Erythroblast (primary cell): Measurements from ENCODE around the gene PRSS37.
"Not testable (repeated sequence)": the region's sequence is repeated elsewhere in the genome, so short reads cannot be mapped to it uniquely, and the experiment has no call there.

Source experiments
- DNase-seq, 2 experiments: peaks; one replicate each; lab custom pipeline; 2025; lab: John Stamatoyannopoulos, UW
- GATA1 ChIP-seq: IDR thresholded peaks from 2 replicates; pipeline ENCODE4 v1.6.1; 2011; ENCODE audit warnings: low read depth, mild to moderate bottlenecking, control low read depth, low read length, moderate library complexity
- POLR2A ChIP-seq: IDR thresholded peaks from 2 replicates; pipeline ENCODE4 v1.6.1; 2011; ENCODE audit warnings: mild to moderate bottlenecking, low read length

PRSS37 gene

GRCh38 chr7:141842904-141843303, 1.6 kb upstream of the PRSS37 start:
- no peak for TF ChIP-seq POLR2A
- TF ChIP-seq GATA1, result no peak
- DNase-seq, result no peak

DNA sequence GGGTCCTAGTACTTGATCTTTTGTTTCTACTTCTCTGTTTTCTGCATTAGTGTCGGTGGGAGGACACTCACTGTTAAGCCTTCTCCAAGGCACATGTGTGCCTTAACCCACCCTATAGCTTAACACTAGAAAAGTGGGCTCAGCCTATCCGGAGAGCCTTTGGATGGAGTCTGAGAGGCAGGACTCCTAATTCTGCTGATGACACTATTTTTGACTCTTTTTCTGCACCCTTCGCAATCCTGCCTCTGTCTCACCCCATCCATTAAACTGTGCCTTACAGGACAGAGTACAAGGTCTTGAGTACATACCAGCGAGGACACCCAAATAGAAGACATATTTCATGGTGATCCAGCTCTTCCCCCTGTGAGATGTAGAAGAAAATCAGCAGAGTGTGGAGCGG, 577 bp downstream of the PRSS37 start:
- TF ChIP-seq GATA1 (no peak), POLR2A (no peak)
- no peak for DNase-seq

- no peak for DNase-seq
Measured at GRCh38 chr7:141839256-141839655, 2.0 kb downstream of the PRSS37 start.

DNA sequence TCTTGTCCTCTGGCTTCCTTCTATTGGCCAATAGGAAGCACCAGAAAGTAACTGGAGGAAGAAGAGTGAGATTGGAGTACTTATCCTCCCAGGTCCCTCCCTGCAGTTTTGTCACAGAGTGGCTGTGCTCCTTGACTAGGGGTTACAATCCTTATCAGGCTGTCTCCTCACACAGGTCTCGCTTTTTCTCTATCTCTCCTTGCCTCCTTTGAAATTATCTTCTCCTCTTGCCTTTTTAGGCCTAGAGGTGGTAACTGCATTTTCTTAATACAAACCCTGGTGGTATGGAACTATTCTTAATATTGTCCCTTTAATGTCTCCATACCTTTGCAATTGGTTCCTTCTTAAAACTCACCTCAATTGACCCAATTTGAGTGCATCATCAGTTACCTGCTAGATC, 2.7 kb downstream of the PRSS37 start:
- no peak for TF ChIP-seq POLR2A
- DNase-seq, result peak; percentile 62 to 85

More at GRCh38 chr7:141839256-141839655, 2.0 kb downstream of the PRSS37 start:
- TF ChIP-seq POLR2A (no peak), GATA1 (no peak)

GRCh38 chr7:141837683-141838082, 3.6 kb downstream of the PRSS37 start:
- DNase-seq, result peak in 1 of 2 experiments; percentile 15
- TF ChIP-seq POLR2A, result no peak
- no peak for TF ChIP-seq GATA1

DNA sequence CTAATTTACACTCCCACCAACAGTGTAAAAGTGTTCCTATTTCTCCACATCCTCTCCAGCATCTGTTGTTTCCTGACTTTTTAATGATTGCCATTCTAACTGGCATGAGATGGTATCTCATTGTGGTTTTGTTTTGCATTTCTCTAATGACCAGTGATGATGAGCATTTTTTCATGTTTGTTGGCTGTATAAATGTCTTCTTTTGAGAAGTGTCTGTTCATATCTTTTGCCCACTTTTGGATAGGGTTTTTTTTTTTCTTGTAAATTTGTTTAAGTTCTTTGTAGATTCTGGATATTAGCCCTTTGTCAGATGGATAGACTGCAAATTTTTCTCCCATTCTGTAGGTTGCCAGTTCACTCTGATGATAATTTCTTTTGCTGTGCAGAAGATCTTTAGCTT, 18.9 kb downstream of the PRSS37 start:
- not testable (repeated sequence) for DNase-seq

DNA sequence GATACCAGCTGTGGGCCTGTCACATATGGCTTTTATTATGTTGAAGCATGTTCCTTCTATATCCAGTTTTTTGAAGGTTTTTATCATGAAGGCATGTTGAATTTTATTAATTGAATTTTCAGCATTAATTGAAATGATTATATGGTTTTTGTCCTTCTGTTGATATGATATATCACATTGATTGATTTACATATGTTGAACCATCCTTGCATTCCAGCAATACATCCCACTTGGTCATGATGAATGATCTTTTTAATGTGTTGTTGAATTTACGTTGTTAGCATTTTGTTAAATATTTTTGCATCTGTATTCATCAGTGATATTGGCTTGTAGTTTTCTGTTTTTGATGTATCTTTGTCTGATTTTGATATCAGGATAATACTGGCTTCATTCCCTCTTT, 21.2 kb downstream of the PRSS37 start:
- TF ChIP-seq POLR2A, result no peak
- TF ChIP-seq GATA1, result no peak
- DNase-seq, result peak in 1 of 2 experiments; percentile 4

DNA sequence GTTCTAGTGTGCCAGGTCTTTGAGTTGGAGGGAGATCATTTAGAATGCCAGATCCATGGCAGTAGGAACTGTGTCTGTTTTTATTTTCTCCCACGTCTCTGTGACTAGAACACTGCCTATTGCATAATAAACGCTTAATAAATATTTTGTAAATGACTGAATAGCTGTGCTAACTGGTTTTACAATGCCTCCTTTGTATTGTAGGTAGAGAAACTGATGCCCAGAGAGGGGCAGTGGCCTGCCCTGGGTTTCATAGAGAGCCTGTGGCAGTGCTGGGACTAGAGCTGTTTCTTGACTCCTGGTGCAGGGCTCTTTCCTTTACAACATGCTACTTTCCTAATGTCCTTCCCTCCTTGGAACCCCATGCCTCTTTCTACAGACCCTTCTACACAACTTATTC, 48.8 kb downstream of the PRSS37 start:
- DNase-seq, result no peak
- no peak for TF ChIP-seq GATA1
- no peak for TF ChIP-seq POLR2A

DNA sequence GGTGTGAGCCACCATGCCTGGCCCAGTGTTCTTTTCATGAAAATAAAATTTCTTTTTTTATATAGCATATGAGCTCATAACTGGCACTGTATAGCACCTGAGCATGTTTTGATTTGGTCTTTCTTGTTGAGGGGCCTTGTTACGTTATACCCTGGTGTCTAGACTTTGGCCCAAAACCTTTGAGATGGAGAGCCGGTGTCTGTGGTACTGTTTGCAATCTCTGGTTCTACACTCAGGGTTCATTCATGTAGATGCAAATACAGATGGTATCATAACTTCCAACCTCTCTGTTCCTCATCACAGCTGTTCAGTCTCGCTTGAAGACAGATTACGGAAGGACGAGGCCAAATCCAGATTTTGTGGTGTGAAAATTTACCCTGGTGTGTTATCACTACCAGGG, 51.4 kb downstream of the PRSS37 start, which contains the start of gene TAS2R5:
TAS2R5 (plus strand) TSS at position 301 of the 400 bp plus-strand sequence. CDS start 145 bp downstream, outside the sequence.
- TF ChIP-seq GATA1 (no peak), POLR2A (no peak)
- no peak for DNase-seq

GRCh38 chr7:141788296-141788695, 53.0 kb downstream of the PRSS37 start:
- TF ChIP-seq POLR2A (no peak), GATA1 (no peak)
- DNase-seq, result no peak
